ENCODE measurements around the gene SRSF10.

- TF ChIP-seq CTCF (optimal IDR thresholded peaks at IDR 0.05 in 1 of 3, IDR thresholded peaks at IDR 0.05 in 1 of 3, conservative IDR thresholded peaks at IDR 0.05 in 1 of 3; ENCODE audit: extremely low read depth in 1 of 3, insufficient read depth in 2 of 3, low read length in 3 of 3) (no peak), EZH2 (IDR thresholded peaks at IDR 0.05; ENCODE audit: low read length) (no peak)
Measured at GRCh38 chr1:23924601-23925000, 55.5 kb downstream of the SRSF10 start.

Measured in keratinocyte (primary cell).